VCaP (cell line): Measurements from ENCODE around the gene EPB41L5.
A peak's percentile ranks its signal among the peaks of the same experiment; 100 is the strongest.

ENCODE experiments used
- H3K27ac ChIP-seq: fragments of 450-650 bp; 2 replicates; pipeline ENCODE4 v1.5.1; 2017
- TF ChIP-seq, protein P1 (sequence below): fragments of 450-650 bp; conservative IDR thresholded peaks from 2 replicates; pipeline ENCODE4 v1.5.1; 2017; ENCODE audit warnings: mild to moderate bottlenecking, moderate library complexity

Gene EPB41L5

DNA sequence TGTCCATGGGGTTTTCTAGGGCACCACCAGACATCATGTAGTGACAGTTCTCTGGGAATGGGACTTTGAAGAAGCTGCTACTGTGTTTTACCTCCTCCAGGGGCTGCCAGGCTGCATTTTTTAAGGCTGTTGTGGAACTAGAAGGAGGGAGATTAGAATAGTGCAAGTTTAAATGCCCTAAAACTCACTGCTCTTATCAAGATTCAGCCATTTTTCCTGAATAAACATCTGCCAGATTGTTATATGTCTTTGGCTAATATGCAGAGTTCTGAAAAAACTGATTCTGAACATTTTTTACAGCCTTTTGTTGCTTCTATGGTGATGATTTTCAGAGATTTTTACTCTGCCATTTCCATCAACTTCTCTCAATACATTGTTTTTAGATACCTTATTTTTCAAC is 8.6 kb upstream of the EPB41L5 start:
- TF ChIP-seq, protein P1, sequence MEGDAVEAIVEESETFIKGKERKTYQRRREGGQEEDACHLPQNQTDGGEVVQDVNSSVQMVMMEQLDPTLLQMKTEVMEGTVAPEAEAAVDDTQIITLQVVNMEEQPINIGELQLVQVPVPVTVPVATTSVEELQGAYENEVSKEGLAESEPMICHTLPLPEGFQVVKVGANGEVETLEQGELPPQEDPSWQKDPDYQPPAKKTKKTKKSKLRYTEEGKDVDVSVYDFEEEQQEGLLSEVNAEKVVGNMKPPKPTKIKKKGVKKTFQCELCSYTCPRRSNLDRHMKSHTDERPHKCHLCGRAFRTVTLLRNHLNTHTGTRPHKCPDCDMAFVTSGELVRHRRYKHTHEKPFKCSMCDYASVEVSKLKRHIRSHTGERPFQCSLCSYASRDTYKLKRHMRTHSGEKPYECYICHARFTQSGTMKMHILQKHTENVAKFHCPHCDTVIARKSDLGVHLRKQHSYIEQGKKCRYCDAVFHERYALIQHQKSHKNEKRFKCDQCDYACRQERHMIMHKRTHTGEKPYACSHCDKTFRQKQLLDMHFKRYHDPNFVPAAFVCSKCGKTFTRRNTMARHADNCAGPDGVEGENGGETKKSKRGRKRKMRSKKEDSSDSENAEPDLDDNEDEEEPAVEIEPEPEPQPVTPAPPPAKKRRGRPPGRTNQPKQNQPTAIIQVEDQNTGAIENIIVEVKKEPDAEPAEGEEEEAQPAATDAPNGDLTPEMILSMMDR: no peak
- H3K27ac ChIP-seq: no peak overlapping the region

DNA sequence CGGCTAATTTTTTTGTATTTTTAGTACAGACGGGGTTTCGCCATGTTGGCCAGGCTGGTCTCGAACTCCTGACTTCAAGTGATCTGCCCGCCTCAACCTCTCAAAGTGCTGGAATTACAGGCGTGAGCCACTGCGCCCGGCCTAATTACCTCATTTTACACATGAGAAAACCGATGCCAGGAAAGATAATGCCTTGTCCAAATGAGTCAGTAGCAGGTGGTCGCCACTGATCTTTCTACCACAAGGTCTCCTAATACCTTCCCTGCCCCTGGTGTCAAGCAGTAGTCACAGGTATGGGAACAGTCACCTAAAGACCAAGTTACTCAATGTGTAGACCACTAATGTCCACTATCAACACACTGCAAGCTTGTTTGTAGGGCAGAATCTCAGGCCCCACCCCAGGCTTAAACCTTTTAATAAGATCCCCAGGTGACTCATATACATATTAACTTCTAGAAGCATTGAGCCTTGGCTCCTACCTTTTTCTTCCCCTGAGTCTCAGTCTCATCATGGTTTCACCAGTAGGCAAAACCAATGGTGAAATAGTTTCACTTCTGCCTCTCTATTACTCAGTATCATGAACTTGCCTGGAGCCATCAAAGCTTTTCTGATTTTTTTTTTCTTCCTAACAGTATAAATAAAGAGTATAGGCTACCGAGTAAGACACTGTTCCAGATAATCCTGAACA is 6.9 kb upstream of the EPB41L5 start:
- TF ChIP-seq, protein P1: no peak
- no peak overlapping the region for H3K27ac ChIP-seq

DNA sequence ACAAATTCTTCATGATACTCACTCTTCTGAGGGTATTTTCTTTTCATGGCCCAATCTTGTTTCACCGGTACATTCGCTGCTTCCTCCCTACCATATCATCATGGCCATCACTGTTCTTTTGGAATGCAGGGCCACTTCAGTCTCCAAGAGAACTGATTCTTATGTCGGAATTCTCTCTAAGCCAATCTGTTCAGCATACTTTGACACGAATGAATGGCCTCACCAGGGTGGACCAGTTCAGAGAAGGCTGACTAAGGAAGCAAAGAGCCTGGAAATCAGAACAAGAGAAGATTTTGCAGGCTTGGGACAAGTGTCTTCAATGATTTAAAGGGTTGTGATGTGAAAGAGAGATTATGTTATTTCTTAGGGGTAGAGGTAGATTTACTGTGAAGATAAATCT is 5.0 kb upstream of the EPB41L5 start:
- TF ChIP-seq, protein P1: no peak
- no peak overlapping the region for H3K27ac ChIP-seq

DNA sequence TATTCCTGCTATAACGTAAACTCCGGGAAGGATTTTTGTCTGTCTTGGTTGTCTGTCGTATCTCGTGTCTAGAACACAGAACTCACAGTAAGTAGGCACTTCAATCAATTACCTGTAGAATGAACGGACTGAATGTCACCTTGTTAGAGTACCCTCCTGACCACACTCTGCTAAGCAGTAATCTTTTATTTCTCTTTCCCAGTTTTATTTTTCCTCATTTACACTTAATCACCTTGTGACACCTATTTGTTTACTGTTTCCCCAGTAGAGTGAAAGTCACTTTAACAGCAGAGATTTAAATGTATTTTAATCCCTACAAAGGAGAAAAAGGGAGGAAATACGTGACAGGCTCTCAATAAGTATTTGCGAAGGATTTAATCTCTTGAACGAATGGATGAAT is 514 bp upstream of the EPB41L5 start:
- H3K27ac ChIP-seq: peak overlapping the region; percentile 85
- TF ChIP-seq, protein P1: no peak

DNA sequence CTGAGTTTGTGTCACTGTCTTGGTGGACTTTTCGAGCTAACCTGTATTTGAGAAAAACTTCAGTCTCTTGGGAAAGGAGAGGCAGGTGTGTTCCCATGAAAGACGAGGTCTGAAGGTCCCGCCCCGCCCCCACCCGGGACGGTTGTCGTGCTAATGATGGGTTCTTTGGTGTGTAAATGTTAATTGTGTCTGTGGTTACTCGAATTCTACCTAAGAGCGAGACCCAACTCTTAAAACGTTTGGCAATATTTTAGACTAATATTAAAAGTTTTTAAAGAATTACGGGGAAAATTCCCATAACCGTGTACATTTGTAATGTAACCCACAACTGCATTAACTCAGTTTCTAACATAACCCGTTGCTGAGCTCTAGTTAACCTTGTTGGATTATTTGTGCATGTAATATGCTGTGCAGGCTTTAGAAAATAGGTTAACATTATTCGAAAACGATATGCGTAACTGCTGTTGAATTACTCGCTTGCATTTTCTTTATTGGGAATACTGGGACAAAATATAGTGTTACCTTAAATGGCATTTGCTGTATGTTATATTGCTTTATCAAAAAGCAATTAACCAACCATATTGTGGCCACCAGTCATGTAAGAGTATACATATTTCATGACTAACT is 833 bp downstream of the EPB41L5 start:
- TF ChIP-seq, protein P1: no peak
- H3K27ac ChIP-seq: peak overlapping the region; percentile 85

DNA sequence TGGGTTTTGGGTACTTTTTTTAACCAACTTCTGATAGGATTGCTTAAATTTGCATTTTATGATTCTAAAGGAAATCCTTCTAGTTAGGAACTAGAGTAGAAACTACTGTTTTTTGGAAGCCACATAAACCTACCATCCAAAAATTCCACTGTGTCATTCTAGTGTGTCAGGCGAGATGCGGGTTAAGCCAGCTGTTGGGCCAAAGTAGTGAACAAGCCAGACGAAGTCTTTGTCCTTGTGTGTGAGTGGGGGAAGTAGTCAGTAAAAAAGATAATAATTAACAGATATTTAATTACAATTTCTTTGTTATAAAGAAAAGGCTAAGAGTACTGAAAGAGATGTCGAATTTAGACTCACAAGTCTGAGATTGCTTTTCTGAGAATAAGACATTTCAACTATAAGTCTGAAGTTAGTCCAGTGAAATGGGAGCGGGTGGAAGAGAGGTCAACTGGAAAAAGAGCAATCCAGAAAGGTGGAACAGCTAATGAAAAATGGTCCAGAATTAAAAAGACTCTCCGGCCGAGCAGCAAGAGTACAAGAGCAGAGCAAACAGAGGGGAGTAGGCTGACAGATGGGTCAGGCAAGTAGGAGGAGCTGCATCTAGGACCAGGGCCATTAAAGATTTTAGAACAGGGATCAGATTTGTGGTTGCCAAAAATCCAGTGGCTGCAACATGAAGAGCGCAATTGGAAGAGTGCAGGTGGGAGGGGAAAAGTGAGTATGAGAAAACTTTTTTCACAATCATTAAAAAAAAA is 1.5 kb downstream of the EPB41L5 start:
- TF ChIP-seq, protein P1: no peak
- H3K27ac ChIP-seq: peak overlapping the region; percentile 85

DNA sequence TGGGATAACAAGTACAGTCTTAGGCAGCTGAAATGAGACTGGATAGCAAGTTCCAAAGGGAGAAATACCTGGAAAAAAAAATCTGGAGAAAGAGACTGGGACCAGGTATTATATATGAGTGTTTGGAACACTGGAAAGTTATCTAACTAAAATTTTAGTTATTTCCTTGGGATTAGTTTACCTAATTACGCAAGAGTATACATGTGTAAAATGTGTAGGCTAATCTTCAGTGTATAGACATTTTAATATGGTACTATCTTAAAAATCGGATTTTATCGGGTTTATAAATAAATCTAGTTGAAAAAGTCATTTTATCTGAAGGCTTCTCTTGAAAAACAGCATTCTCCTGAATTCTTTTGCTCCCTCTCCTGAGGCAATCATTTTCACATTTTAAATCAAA is 3.9 kb downstream of the EPB41L5 start:
- no peak overlapping the region for H3K27ac ChIP-seq
- TF ChIP-seq, protein P1: no peak
